GM19239 (cell line): ENCODE measurements around the gene ABAT.
"Not testable (repeated sequence)": the region's sequence is repeated elsewhere in the genome, so short reads cannot be mapped to it uniquely, and the experiment has no call there.

ENCODE experiments used
- DNase-seq: peaks from one replicate; pipeline ENCODE4 v3.0.0; 2011; ENCODE audit warnings: low spot score; ENCODE audit not compliant: insufficient read length
- FAIRE-seq: peaks from 2 replicates; lab custom pipeline; 2011; peaks lifted over from hg19 to GRCh38; lab: Jason Lieb, UNC

Gene ABAT

DNA sequence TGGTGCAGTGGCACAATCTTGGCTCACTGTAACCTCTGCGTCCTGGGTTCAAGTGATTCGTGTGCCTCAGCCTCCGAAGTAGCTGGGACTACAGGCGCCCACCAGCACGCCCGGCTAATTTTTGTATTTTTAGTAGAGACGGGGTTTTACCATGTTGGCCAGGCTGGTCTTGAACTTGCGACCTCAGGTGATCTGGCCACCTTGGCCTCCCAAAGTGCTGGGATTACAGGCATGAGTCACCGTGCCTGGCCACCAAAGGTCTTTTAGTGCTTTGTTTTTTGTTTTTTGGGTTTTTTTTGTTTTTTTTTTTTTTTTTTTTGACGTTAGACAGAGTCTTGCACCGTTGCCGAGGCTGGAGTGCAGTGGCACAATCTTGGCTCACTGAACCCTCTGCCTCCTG, 129.3 kb downstream of the ABAT start:
- FAIRE-seq, DNase-seq: not testable (repeated sequence)

DNA sequence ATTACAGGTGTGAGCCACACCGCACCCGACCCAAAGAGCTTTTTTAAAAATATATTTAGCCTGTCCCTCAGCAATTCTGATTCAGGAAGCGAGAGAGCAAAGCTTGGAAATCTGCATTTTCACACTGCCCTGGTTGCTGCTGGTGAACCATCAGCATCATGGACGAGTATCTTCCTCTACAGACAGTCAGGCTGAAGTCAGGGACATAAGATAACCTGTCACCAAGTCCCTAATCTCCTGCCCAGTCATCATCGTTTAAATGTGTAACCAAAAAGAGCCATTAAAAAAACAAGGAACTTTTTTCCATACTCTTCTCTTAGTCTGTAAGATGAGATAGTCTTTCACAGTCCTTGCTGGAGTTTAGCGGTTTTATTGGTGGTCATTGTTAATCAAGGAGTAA, 129.9 kb downstream of the ABAT start:
- DNase-seq: no peak

DNA sequence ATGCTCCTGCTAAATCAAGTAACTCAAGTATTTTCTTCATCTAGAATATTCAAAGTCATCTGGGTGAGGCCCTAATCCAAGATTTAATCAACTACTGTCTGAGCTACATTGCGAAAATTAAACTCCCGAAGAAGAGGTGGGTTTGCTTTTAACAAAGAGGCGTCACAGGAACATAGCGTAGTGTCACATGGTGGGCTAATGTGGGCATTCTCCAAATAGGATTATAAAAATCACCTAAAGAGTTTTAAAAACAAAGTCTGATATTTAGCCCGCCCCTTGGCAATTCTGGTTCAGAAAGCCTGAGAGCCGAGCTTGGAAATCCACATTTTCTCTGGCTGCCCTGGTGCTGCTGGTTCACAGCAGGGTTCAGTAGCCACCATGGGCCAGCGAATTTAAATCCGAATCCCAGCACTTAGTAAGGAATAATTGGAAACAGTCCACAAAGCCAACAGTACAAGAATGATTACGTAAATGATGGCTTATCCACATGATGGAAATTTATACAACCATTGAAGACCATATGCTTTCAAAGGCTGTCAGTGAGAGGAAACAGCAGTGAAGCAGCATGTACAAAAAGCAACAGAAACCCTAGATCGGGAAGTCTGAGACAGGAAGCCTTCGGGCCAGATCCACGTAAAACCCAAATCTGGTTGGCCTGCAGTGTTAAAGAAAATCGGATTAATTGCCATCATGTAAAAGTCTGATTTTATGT, 132.0 kb downstream of the ABAT start:
- FAIRE-seq (no peak), DNase-seq (no peak)

More for the DNA sequence above, 129.9 kb downstream of the ABAT start:
- no peak for FAIRE-seq

DNA sequence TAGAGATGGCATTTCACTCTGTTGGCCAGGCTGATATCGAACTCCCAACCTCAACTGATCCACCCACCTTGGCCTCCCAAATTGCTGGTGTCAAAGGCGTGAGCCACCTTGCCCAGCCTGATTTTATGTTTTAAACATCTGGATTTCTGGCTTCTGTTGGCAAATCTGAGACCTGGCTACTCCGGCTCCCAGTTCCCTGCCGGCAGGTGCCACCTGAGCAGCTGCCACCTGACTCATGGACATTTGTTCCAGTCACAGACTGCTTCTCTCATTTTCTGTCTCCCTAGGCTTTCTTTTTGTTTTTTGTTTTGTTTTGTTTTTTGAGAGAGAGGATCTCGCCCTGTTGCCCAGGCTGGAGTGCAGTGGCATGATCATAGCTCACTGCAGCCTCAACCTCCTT, 132.8 kb downstream of the ABAT start:
- no peak for FAIRE-seq

DNA sequence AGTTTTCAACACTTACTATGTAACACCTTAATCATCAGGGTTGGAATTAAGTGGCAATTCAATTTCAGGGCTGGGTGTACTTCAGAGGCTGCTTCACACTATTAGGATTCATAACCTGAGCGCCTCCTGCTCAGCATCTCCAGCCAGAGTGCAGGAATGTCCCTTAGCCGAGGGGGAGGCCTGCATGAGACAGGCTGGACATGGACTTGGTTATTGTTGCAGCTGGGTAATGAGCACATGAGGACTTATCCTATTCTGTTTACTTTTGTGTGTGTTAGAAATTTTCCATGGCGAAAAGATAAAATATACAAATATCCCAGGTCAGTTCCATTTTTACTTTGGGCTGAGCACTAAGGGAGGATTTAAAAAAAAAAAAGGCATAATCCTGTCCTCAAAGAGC, 133.6 kb downstream of the ABAT start:
- FAIRE-seq (no peak), DNase-seq (no peak)

More for the DNA sequence above, 132.8 kb downstream of the ABAT start:
- DNase-seq: no peak

DNA sequence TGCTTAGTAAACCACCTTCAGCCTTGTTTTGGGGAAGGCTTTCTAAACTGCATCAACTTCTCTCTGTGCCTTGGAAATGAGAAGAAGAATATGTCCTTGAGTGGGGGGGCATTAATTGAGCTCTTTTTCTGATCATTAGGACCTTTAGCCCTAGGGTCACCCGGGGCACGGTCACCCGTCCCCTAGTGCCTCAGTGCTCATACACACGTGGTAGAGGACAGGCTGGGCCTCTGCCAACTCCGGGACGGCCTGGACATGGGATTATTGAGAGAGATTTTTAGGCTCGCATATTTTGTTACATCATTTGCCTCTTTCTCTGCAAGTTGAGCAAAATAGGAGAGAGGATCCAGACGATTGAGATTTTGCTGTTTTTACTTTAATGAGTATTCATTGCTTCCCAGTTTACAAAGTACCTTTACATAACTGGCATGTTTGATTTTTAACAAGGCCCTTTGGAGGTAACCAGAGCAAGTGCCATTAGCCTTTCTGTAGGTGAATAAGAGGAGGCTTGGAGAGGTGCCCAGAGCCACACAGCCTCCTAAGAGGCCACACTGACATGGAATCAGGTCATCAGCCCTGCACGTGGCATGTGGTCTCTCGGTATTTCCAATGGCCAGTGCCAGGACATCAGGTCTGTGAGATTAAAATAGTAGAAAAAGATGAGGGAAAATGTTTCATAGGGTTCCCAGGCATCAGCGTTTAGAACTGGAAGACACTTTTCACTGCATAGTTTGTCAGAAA, 134.4 kb downstream of the ABAT start:
- DNase-seq (no peak), FAIRE-seq (no peak)

DNA sequence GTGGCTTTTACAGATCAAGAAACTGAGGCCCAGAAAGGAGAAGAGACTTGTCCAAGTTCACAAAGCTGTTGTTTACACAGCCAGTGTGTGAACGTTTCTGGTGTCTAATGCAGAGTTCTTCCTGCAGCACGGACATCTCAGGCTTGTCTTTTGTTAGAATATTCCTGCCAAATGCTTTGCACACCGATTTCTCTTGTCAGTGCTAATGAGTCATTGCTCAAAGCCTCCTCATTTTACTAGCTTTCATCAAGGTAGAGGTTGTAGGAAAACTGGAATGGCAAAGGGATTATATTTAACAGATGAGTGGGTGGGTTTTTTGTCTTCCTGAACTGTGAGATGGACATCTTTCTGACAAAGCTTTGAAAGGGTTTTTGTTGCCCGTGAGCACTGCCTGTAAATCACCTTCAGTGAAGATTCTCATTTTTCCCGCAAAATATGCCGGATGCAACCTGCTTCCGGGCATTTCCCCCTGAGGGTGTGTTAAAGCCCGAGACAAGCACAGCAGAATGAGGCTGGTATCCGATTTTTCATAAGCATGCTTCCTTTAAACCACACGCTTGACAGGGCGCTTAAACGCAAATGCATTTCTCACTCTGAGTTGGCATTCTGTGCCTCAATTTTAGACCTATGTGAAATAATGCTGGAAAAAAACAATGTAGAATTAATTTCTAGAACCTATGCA, 137.9 kb downstream of the ABAT start:
- no peak for DNase-seq

DNA sequence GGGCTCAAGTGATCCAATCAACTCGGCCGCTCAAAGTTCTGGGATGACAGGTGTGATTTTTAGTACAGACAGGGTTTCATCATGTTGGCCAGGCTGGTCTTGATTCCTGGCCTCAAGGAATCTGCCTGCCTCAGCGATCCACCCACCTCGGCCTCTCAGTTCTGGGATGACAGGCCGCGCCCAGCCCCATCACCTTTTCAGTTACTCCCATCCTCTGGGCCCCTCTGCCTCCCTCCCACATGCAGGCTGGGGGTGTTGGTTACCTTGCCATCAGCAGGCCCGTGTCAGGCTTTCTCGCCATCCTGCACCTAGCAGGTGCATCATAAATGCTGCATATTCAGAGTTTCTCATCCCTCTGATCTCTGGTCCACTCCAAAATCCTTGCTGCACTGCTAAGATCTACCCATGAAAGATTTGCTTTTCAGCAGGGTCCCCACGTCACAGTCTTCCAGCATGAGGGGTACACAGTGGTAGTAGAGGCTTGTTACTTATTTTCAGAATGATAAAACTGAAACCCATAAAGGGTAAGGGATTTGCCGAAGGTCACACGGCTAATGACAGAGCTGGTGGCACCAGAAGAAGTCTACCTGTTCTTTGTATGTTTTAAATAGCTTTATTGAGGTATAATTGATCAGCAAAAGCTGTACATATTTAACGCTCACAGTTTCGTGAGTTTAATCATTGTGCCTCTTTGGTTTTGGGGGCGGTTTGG, 139.8 kb downstream of the ABAT start:
- DNase-seq: no peak
- FAIRE-seq: no peak

More for the DNA sequence above, 137.9 kb downstream of the ABAT start:
- FAIRE-seq: no peak

DNA sequence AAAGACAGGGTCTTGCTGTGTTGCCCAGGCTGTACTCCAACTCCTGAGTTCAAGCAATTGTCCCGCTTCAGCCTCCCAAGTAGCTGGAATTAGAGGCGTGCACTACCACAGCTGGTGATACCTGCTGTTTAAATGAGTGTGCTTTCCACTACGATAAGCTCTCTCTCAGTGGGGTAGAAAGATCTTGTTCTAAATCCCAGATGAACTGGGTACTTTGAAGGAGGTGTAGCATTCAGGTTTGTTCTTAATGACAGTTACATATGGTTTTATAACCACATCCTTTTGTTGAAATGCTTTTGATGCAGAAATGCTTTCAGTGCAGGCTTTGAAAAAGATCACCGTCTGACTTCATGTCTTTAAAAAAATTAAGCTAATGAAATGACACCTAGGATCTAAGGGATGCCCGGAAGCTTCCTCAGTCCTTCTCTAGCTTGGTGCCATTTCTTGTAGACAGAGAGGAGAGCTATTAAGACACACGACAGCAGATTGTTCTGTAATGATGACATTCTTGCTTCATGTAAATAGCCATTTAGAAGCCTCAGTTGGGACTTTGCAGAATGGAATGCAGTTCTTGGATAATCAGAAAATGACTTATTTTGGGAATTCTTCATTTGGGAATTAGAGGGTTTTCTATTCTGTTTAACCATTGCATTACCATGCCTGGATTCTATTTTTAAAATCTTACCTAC, 142.7 kb downstream of the ABAT start:
- DNase-seq (no peak), FAIRE-seq (no peak)

DNA sequence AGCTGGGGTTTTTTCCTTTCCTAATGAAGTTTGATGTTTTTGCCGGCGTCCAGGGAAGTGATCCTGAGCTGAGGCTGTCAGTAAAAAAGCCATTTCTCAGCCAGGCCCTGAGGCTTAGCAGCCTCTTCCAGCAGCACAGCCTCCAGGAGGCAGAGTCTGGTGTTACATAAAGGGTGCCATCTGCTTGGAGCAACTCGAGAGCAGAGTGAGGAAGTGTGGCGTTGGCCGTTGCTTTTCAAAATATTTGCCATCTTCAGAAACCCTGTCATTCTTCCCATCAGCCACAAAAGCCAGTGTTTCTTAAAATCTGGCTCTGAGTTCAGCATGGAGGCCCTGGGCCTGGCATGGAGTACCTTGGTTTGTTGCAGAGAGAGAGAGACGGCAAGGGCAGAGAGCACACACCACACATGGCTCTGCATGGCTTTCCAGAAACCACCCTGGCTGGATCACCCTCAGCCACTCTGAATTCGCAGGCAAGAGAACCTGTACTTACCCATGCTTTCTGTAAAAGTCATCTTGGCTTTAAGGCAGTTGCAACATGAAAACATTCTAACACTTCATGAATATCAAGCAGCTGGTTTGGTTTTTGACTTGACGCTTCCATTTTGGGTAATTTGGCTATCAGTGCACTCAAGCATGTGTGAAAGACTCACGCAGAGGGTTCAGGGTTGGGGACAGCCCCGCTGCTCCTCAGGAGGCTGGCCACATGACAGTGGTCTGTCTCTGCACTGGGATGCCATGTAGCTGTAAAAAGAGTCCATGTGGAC, 144.3 kb downstream of the ABAT start:
- peak; percentile 83 for FAIRE-seq
- DNase-seq: no peak

DNA sequence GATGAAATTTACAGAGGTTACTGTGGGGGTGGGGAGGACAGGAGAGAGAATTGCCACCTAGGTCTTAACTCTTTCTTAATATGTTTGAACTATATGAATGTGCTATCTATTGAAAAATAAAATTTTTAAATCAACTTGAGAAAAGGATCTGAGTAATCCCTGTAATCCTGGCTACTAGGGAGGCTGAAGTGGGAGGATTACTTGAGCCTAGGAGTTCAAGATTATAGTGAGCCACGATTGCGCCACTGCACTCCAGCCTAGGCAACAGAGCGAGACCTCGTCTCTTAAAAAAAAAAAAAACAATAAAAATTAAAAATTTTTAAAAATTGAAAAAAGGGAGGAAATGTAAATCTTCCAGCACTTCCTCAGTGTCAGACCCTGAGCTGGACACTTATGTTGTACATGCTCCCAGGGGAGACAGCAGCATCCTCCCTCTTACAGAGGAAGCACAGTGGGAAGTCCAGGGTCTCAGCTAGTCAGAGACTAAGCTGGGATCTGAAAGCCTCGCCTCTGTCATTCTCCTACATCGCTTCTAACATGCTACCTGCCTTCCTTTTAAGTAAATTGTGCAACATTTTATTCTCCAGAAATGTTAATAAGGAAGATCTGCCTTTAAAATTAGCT, 145.1 kb downstream of the ABAT start:
- FAIRE-seq: no peak

DNA sequence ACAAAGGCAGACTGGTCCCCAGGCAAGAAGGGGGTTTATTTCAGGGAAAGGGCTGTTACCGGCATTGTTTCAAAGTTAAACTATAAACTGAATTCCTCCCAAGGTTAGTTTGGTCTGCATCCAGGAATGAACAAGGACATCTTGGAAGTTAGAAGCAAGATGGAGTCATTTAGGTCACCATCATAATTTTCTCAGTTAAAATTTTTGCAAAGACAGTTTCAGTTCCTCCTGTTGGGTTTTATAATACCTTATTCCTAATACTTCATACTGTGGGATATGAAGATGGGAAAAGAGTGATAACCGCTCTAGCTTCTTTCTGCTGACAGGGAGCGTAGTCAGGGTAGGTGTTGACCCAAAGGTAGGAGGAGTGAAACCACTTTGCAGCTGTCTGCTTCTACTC, 148.0 kb downstream of the ABAT start:
- DNase-seq (no peak), FAIRE-seq (no peak)

More for the DNA sequence above, 145.1 kb downstream of the ABAT start:
- DNase-seq: no peak

DNA sequence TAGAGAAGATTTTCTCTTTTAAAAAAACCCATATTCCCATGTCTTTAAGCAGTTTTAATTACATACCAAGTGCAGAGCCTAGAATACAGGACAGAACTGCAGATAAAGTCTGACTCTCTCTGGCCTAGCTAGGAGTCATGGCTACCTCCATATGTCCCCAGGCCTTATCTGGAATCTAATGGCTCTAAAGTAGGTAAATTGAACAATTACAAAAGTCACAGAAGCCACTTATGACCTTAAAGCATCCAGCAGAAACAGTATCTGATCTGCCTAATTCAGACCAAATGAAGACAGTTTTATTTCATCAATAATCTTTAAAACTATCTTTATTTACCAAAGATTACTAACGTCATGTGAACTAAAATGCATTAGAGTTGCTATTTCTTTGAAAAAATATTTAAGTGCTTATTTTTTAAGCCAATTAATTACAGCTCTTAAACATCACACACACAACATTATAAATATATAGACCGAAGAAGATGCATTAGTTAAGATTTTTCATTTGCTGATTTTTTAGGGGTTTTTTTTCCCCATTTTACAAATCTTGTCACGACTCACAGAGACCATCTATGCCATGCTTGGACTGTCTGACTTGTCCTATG, 152.0 kb downstream of the ABAT start:
- no peak for FAIRE-seq

DNA sequence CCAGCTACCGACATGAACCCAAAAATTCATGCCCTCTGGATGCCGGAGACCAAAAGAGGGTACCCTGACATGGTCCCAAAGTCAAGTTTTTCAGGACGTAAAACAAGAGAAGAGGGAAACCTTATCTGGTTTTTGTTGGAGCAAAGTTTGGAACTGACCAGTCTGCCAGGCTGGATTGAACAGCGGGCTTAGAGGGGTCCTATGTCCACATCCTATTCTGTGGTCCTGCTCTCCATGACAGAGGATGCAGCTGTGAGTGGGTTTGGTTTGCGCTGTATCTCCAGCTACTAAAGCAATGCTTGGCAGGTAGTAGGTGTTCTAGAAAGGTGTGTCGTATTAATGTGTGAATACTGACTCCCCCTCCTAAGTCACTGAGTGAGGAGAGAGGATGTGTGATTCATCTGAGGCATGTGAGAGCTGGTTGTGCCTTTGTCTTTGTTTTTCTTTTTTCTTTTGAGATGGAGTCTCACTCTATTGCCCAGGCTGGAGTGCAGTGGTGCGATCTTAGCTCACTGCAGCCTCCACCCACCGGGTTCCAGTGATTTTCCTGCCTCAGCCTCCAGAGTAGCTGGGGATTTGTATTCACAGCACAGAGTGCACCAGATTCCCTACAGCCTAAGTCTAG, 154.2 kb downstream of the ABAT start:
- FAIRE-seq (no peak), DNase-seq (no peak)

More for the DNA sequence above, 152.0 kb downstream of the ABAT start:
- no peak for DNase-seq

DNA sequence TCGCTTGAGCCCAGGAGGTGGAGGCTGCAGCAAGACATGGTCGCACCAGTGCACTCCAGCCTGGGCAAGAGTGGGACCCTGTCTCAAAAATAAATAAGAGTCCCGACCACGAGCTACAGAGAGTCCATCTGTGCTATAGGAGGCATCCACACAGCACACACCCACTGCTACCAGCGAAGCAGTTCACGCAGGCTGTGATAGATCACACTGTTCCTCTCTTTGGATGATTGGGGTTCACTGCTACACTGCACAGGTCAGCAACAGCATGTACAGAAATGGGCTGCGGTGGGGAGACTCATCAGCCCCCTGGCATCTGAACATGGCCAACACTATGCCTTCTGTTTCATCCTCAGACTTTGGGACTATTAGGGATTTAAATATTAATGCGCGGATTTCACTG, 157.0 kb downstream of the ABAT start:
- DNase-seq (no peak), FAIRE-seq (no peak)

DNA sequence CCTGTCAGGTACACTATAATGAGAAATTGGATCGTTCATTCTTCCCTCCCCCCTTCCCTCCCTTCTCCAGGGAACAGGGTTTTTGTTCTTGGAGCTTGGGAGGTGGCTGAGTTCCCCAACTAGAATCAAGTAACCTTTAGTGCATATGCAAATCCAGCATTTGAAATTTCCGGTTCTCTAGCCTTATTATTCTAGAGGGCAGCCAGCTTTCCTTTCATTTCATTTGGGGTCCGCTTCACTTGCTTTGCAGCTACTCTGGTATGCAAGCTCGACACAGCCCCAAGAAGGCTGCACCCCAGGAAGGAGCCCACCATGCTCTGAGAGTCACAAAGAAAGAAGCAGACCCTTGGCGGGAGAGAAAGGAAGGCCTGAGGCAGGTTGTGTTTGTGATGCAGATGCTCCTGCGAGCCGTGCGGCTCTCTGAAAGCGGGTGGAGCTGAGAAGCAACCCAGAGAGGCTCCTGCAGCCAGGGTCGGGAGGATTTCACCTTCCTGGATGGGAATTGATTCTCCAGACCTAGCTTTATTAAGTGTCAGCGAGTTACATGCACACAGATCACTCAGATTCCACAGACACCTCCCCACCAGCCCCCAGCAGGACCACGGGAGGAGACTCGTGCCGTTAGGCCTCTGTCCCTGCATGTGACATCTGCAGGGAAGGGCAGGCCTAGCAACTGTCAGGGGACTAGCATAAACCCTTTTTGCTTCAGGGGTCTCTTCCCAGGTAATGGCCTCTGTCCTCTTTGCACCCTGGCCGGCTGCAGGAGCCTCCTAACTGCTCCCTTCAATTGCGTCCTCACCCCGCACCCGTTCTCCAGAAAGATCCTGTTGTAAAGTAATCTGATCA, 157.7 kb downstream of the ABAT start:
- DNase-seq (no peak), FAIRE-seq (no peak)

DNA sequence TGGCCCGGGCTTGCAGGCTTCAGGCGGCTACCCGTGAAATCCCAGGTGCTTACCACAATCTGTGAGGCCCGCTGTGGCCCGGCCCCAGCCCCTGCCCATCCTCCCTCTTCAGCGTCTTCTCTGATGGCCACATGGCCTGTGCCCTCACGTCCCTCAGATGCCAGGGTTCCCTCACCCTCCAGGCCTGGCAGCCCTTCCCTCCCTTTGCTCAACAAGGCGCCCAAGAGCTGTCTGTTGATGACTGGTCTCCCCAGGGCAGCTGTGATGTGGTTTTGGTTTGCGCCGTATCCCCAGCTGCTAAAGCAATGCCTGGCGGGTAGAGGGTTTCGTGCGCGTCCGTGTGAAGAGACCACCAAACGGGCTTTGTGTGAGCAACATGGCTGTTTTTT, 158.3 kb downstream of the ABAT start:
- DNase-seq: no peak
- no peak for FAIRE-seq
